ENCODE measurements around the gene CHID1.

The CHID1 gene

GRCh38 chr11:831118-831864 lies 79.3 kb downstream of the CHID1 start:
- Histone ChIP-seq H3K27ac (ENCODE audit: low read depth, low read length) (no peak overlapping the region), H3K27me3 (ENCODE audit: control insufficient read depth, insufficient read depth, low read length) (peaks cover 49% of the 10 kb centered on the region), H3K9ac (ENCODE audit: low read depth, low read length) (no peak overlapping the region), H3K4me1 (ENCODE audit: control insufficient read depth, insufficient read depth, low read length) (peaks cover 51% of the 10 kb centered on the region), H3K9me3 (ENCODE audit: control insufficient read depth, insufficient read depth, low read length) (no peaks in the 10 kb centered on the region), H3K36me3 (ENCODE audit: control insufficient read depth, insufficient read depth, low read length) (peaks cover 1% of the 10 kb centered on the region; the same call in 1 of the 2 replicates), H3K4me3 (ENCODE audit: low read depth, low read length) (peak overlapping the region; percentile 68; the same call in 1 of the 2 replicates)

- H3K9ac ChIP-seq (ENCODE audit: low read depth, low read length) = no peak overlapping the region
- no peaks in the 10 kb centered on the region for H3K9me3 ChIP-seq (ENCODE audit: control insufficient read depth, insufficient read depth, low read length)
- peaks cover 51% of the 10 kb centered on the region for H3K4me1 ChIP-seq (ENCODE audit: control insufficient read depth, insufficient read depth, low read length)
These were observed 80.1 kb downstream of the CHID1 start for GRCh38 chr11:830295-831117.

DNA sequence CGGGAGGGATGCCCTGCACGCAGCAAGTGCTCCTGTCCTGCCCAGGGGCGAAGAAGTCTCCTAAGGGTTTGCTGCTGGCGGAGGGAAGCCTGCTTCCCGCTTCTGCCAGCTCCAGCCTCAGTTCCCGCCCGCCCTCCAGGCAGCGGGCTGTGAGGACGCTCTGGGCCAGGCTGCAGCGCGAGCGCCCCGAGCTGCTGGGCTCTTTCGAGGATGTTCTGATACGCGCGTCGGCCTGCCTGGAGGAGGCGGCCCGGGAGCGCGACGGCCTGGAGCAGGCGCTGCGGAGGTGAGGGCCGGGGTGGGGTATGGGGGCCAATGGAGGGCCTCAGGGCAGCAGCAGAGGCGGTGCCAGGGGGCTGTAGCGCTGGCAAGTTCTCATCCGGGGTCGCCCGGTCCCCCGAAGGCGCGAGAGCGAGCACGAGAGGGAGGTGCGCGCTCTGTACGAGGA lies 80.7 kb downstream of the CHID1 start:
- Histone ChIP-seq H3K4me1 (ENCODE audit: control insufficient read depth, insufficient read depth, low read length) (peaks cover 51% of the 10 kb centered on the region), H3K36me3 (ENCODE audit: control insufficient read depth, insufficient read depth, low read length) (0 out of 2 replicates have a peak, but pooled peaks cover 7% of the 10 kb centered on the region), H3K9ac (ENCODE audit: low read depth, low read length) (no peak overlapping the region; the same call in 1 of the 2 replicates), H3K9me3 (ENCODE audit: control insufficient read depth, insufficient read depth, low read length) (no peaks in the 10 kb centered on the region), H3K4me3 (ENCODE audit: low read depth, low read length) (peak overlapping the region; percentile 68), H3K27ac (ENCODE audit: low read depth, low read length) (no peak overlapping the region), H3K27me3 (ENCODE audit: control insufficient read depth, insufficient read depth, low read length) (peaks cover 53% of the 10 kb centered on the region)

More at GRCh38 chr11:830295-831117, 80.1 kb downstream of the CHID1 start:
- Histone ChIP-seq H3K27ac (ENCODE audit: low read depth, low read length) (no peak overlapping the region), H3K4me3 (ENCODE audit: low read depth, low read length) (peak overlapping the region; percentile 68), H3K36me3 (ENCODE audit: control insufficient read depth, insufficient read depth, low read length) (0 out of 2 replicates have a peak, but pooled peaks cover under 1% of the 10 kb centered on the region), H3K27me3 (ENCODE audit: control insufficient read depth, insufficient read depth, low read length) (peaks cover 53% of the 10 kb centered on the region)

DNA sequence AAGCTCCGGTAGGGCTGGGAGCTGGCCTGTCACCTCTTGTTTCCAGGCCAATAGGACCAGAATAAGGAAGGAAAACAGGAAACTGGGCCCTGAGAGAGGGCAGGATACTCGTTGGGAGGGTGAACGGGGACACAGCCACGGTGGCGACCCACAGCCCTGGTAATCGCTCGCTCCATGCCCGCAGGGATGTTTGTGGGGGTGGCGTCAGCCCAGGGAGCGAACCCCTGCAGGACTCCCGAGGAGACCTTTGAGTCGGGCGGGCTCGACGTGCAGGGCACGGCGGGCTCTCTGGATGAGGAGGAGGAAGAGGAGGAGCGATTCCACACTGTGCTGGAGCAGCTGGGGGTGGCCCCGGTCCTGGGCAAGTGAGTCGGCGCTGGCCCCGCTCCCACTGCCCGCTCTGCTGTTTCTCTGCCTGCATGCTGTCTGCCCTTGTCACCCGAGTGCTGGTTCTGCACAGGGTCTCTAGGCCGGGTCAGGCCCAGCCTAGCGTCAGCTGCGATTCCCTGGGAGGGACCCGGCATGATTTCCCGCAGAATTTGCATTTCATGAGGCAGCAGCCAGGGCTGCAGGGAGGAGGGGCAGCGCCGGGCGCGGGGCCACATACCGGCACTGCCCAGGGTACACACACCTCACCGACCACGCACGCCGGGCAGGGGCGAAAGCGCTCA lies 81.3 kb downstream of the CHID1 start:
- Histone ChIP-seq H3K36me3 (ENCODE audit: control insufficient read depth, insufficient read depth, low read length) (0 out of 2 replicates have a peak, but pooled peaks cover 10% of the 10 kb centered on the region), H3K4me1 (ENCODE audit: control insufficient read depth, insufficient read depth, low read length) (peaks cover 51% of the 10 kb centered on the region), H3K27me3 (ENCODE audit: control insufficient read depth, insufficient read depth, low read length) (peaks cover 53% of the 10 kb centered on the region), H3K9ac (ENCODE audit: low read depth, low read length) (no peak overlapping the region; the same call in 1 of the 2 replicates), H3K4me3 (ENCODE audit: low read depth, low read length) (peak overlapping the region; percentile 68), H3K27ac (ENCODE audit: low read depth, low read length) (no peak overlapping the region), H3K9me3 (ENCODE audit: control insufficient read depth, insufficient read depth, low read length) (no peaks in the 10 kb centered on the region)

DNA sequence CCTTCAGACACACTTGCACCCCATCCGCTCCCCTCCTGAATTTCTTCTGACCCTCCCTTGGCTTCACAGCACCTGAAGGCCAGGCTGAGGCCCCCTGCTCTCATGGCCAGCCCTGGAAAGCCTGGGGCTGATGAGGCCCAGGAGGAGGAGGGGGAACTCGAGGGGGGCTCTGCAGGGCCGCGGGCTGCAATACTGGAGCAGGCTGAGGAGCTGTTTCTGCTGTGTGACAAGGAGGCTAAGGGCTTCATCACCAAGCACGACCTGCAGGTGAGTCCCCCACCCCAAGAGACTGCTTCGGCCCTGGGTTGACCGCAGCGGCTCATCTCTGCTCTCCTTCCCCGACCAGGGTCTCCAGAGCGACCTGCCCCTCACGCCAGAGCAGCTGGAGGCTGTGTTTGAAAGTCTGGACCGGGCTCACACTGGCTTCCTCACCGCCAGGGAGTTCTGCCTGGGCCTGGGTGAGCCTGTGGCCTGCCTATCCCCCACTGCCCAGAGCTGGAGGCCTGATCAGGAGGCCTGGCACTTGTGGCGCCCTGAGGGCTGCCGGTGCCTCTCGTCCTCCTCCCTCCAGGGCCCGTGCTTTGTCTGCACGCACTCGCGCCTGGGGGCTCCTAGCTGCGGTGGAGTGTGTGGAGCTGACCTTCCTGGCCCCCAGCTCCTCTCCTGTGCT lies 82.0 kb downstream of the CHID1 start:
- no peaks in the 10 kb centered on the region for H3K9me3 ChIP-seq (ENCODE audit: control insufficient read depth, insufficient read depth, low read length)
- H3K4me3 ChIP-seq (ENCODE audit: low read depth, low read length) = peak overlapping the region; percentile 68
- H3K9ac ChIP-seq (ENCODE audit: low read depth, low read length) = no peak overlapping the region
- H3K27me3 ChIP-seq (ENCODE audit: control insufficient read depth, insufficient read depth, low read length) = peaks cover 53% of the 10 kb centered on the region
- 0 out of 2 replicates have a peak, but pooled peaks cover 14% of the 10 kb centered on the region for H3K36me3 ChIP-seq (ENCODE audit: control insufficient read depth, insufficient read depth, low read length)
- no peak overlapping the region for H3K27ac ChIP-seq (ENCODE audit: low read depth, low read length)
- H3K4me1 ChIP-seq (ENCODE audit: control insufficient read depth, insufficient read depth, low read length) = peaks cover 47% of the 10 kb centered on the region

DNA sequence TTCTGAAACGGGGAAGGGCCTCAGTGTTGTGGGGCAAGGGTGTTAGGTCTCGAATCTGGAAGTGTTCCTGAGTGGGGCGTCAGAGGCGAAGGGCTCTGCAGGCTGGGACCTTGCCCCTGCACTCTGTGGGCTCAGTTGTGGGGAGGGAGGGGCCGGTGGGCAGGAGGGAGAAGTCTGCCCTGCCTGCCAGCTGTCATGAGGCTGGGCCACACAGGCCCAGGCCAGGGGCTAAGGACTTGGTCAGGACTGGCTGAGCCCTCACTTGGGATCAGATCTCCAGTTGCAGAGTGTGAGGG lies 82.8 kb downstream of the CHID1 start, which contains the start of gene CRACR2B:
Gene CRACR2B, plus strand, starts transcription at position 23 of the 296 bp plus-strand sequence. CDS start 689 bp downstream, outside the sequence.
- Histone ChIP-seq H3K4me1 (ENCODE audit: control insufficient read depth, insufficient read depth, low read length) (peaks cover 45% of the 10 kb centered on the region), H3K4me3 (ENCODE audit: low read depth, low read length) (peak within 1 kb of the TSS; percentile 68), H3K36me3 (ENCODE audit: control insufficient read depth, insufficient read depth, low read length) (0 out of 2 replicates have a peak, but pooled peaks cover 14% of the 10 kb centered on the region), H3K27ac (ENCODE audit: low read depth, low read length) (no peak within 1 kb of the TSS), H3K9me3 (ENCODE audit: control insufficient read depth, insufficient read depth, low read length) (no peaks in the 10 kb centered on the region), H3K9ac (ENCODE audit: low read depth, low read length) (no peak within 1 kb of the TSS), H3K27me3 (ENCODE audit: control insufficient read depth, insufficient read depth, low read length) (peaks cover 53% of the 10 kb centered on the region)

DNA sequence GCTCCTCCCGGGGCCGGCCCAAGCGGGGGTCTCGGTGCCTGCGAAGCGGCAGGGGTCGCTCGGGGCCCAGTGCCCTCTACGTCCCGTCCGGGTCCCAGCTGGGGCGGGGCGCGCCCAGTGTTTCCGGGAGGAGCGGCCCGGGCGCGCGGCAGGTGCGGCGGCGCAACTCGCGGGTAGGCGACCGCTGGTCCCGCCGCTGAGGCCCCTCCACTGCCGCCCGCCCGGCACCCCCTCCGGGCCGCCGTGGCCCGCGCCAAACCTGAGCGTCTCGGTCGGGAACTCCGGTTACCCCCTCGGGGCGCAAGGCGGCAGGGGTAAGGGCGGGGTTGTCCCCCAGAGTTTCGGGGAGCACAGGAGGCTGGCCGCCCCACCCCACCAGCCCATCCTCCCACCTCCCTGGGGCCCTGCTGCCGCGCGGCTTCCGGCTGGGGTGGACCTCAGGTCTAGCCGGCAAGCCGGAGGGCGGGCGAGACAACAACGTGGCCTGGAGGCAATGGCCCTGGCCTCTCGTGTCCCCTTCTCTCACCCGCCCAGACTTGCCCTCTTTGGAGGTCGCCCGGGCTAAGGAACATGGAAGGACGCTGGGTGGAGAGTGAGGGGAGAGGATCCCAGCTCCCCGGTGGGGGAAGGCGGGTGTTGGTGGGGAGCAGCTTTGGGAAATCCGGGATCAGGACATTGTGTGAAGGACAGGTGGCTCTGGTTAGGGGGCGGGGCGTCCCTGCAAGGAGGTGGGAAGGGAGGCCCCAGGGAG lies 83.3 kb downstream of the CHID1 start:
- Histone ChIP-seq H3K4me1 (ENCODE audit: control insufficient read depth, insufficient read depth, low read length) (peaks cover 44% of the 10 kb centered on the region), H3K36me3 (ENCODE audit: control insufficient read depth, insufficient read depth, low read length) (0 out of 2 replicates have a peak, but pooled peaks cover 14% of the 10 kb centered on the region), H3K4me3 (ENCODE audit: low read depth, low read length) (peak overlapping the region; percentile 65), H3K9ac (ENCODE audit: low read depth, low read length) (no peak overlapping the region), H3K9me3 (ENCODE audit: control insufficient read depth, insufficient read depth, low read length) (no peaks in the 10 kb centered on the region), H3K27me3 (ENCODE audit: control insufficient read depth, insufficient read depth, low read length) (peaks cover 51% of the 10 kb centered on the region), H3K27ac (ENCODE audit: low read depth, low read length) (no peak overlapping the region)

GRCh38 chr11:826836-827145 lies 83.8 kb downstream of the CHID1 start:
- H3K4me1 ChIP-seq (ENCODE audit: control insufficient read depth, insufficient read depth, low read length) = peaks cover 39% of the 10 kb centered on the region
- H3K4me3 ChIP-seq (ENCODE audit: low read depth, low read length) = peak overlapping the region; percentile 65
- H3K27ac ChIP-seq (ENCODE audit: low read depth, low read length) = no peak overlapping the region
- no peaks in the 10 kb centered on the region for H3K9me3 ChIP-seq (ENCODE audit: control insufficient read depth, insufficient read depth, low read length)
- H3K36me3 ChIP-seq (ENCODE audit: control insufficient read depth, insufficient read depth, low read length) = 0 out of 2 replicates have a peak, but pooled peaks cover 14% of the 10 kb centered on the region
- H3K9ac ChIP-seq (ENCODE audit: low read depth, low read length) = no peak overlapping the region
- peaks cover 46% of the 10 kb centered on the region for H3K27me3 ChIP-seq (ENCODE audit: control insufficient read depth, insufficient read depth, low read length)

- H3K9ac ChIP-seq (ENCODE audit: low read depth, low read length) = no peak overlapping the region
- H3K4me3 ChIP-seq (ENCODE audit: low read depth, low read length) = no peak overlapping the region
- peaks cover 33% of the 10 kb centered on the region for H3K4me1 ChIP-seq (ENCODE audit: control insufficient read depth, insufficient read depth, low read length)
- no peaks in the 10 kb centered on the region for H3K9me3 ChIP-seq (ENCODE audit: control insufficient read depth, insufficient read depth, low read length)
- no peak overlapping the region for H3K27ac ChIP-seq (ENCODE audit: low read depth, low read length)
- peaks cover 41% of the 10 kb centered on the region for H3K27me3 ChIP-seq (ENCODE audit: control insufficient read depth, insufficient read depth, low read length)
- 0 out of 2 replicates have a peak, but pooled peaks cover 16% of the 10 kb centered on the region for H3K36me3 ChIP-seq (ENCODE audit: control insufficient read depth, insufficient read depth, low read length)
These were observed 84.4 kb downstream of the CHID1 start for GRCh38 chr11:826227-826621.

Measured in HUES48 (cell line).